H1 (cell line): Measurements from ENCODE around the gene SCAMP2. TPM values are rescaled to one million over a fixed set of nuclear protein-coding genes. Genes with fewer than 3 reads are reported as not detected.

ENCODE experiments used
- BACH1 ChIP-seq: IDR thresholded peaks from 2 replicates; pipeline ENCODE4 v1.6.1; 2012; ENCODE audit warnings: low read length, improper control_type of control experiment
- BCL11A ChIP-seq, 2 experiments: IDR thresholded peaks; one replicate each; pipeline ENCODE4 v1.6.1; 2011; ENCODE audit warnings: low read depth in 2 of 2, low read length in 2 of 2, mild to moderate bottlenecking in 2 of 2
- CBX5 ChIP-seq: fragments of 300-800, 300-1000 bp; sonication (generic); IDR thresholded peaks from 2 replicates; pipeline ENCODE4 v1.7.1; 2016; ENCODE audit warnings: antibody characterized with exemption, low read length, low read depth
- CHD2 ChIP-seq: IDR thresholded peaks from 2 replicates; pipeline ENCODE4 v1.6.1; 2012; ENCODE audit warnings: low read length, improper control_type of control experiment
- CTBP2 ChIP-seq: IDR thresholded peaks from 2 replicates; pipeline ENCODE4 v1.7.0; 2011; ENCODE audit warnings: borderline replicate concordance, mild to moderate bottlenecking, moderate library complexity, mixed read lengths, low read length; ENCODE audit not compliant: insufficient read depth, insufficient read length
- HDAC2 ChIP-seq, 2 experiments: fragments of 300-600 bp in 1 of 2; sonication (generic) in 1 of 2; IDR thresholded peaks; 2 replicates each; pipeline ENCODE4 v1.6.1; 2011 to 2012; ENCODE audit warnings: low read depth in 2 of 2, low read length in 2 of 2, mild to moderate bottlenecking in 2 of 2, moderate library complexity in 2 of 2, borderline replicate concordance in 1 of 2, inconsistent platforms in 1 of 2
- JUN ChIP-seq: IDR thresholded peaks from 2 replicates; pipeline ENCODE4 v1.6.1; 2011; ENCODE audit warnings: low read depth, mild to moderate bottlenecking, improper control_type of control experiment, low read length
- KDM1A ChIP-seq: fragments of 200-600, 300-600 bp; sonication (generic); IDR thresholded peaks from 2 replicates; pipeline ENCODE4 v1.7.1; 2016; ENCODE audit warnings: mild to moderate bottlenecking, low read length, borderline replicate concordance
- NANOG ChIP-seq: IDR thresholded peaks from 2 replicates; pipeline ENCODE4 v1.6.1; 2011; ENCODE audit warnings: low read length, low read depth, mild to moderate bottlenecking, inconsistent platforms; ENCODE audit not compliant: insufficient read depth, poor library complexity, severe bottlenecking
- NRF1 ChIP-seq: IDR thresholded peaks from 2 replicates; pipeline ENCODE4 v1.6.1; 2011; ENCODE audit warnings: mild to moderate bottlenecking, low read depth, low read length, improper control_type of control experiment
- PHF8 ChIP-seq: fragments of 200-600 bp; sonication (generic); conservative IDR thresholded peaks from 2 replicates; pipeline ENCODE4 v1.7.1; 2012; ENCODE audit warnings: low read depth, mild to moderate bottlenecking, inconsistent platforms, low read length, moderate library complexity
- POU5F1 ChIP-seq: IDR thresholded peaks from 2 replicates; pipeline ENCODE4 v1.6.1; 2011; ENCODE audit warnings: low read depth, mild to moderate bottlenecking, low read length, moderate library complexity
- RAD21 ChIP-seq, 2 experiments: IDR thresholded peaks in 1 of 2; conservative IDR thresholded peaks in 1 of 2; 2 replicates each; pipeline ENCODE4 v1.6.1; 2011; ENCODE audit warnings: low read depth in 2 of 2, low read length in 2 of 2, improper control_type of control experiment in 1 of 2, inconsistent platforms in 1 of 2, mild to moderate bottlenecking in 1 of 2, moderate library complexity in 1 of 2
- RBBP5 ChIP-seq: IDR thresholded peaks from 2 replicates; pipeline ENCODE4 v1.7.1; 2012; ENCODE audit warnings: low read depth, mild to moderate bottlenecking, inconsistent platforms, low read length, moderate library complexity, borderline replicate concordance
- RNF2 ChIP-seq: fragments of 200-900, 300-1000 bp; sonication (generic); IDR thresholded peaks from 2 replicates; pipeline ENCODE4 v1.7.1; 2016; ENCODE audit warnings: borderline replicate concordance, low read depth, mild to moderate bottlenecking, antibody characterized with exemption, low read length; ENCODE audit not compliant: poor library complexity, severe bottlenecking; ENCODE audit errors: missing control alignments
- SAP30 ChIP-seq: fragments of 300-600 bp; sonication (generic); IDR thresholded peaks from 2 replicates; pipeline ENCODE4 v1.7.1; 2012; ENCODE audit warnings: low read length, moderate library complexity, mild to moderate bottlenecking, inconsistent platforms; ENCODE audit not compliant: insufficient read depth, insufficient replicate concordance
- SIX5 ChIP-seq: IDR thresholded peaks from 2 replicates; pipeline ENCODE4 v1.6.1; 2011; ENCODE audit warnings: mild to moderate bottlenecking, low read depth, low read length
- SP1 ChIP-seq: IDR thresholded peaks from 2 replicates; pipeline ENCODE4 v1.6.1; 2011; ENCODE audit warnings: low read depth, low read length
- SP2 ChIP-seq: IDR thresholded peaks from 2 replicates; pipeline ENCODE4 v1.6.1; 2012; ENCODE audit warnings: mild to moderate bottlenecking, low read length, inconsistent platforms
- SRF ChIP-seq: IDR thresholded peaks from 2 replicates; pipeline ENCODE4 v1.6.1; 2011; ENCODE audit warnings: mild to moderate bottlenecking, low read depth, low read length, moderate library complexity
- TAF1 ChIP-seq: IDR thresholded peaks from 2 replicates; pipeline ENCODE4 v1.6.1; 2011; ENCODE audit warnings: mild to moderate bottlenecking, low read depth, low read length
- TAF7 ChIP-seq: optimal IDR thresholded peaks from 2 replicates; pipeline ENCODE3; 2011; ENCODE audit warnings: low read depth, mild to moderate bottlenecking, inconsistent platforms, low read length, moderate library complexity, borderline replicate concordance
- TCF12 ChIP-seq: IDR thresholded peaks from 2 replicates; pipeline ENCODE4 v1.6.1; 2011; ENCODE audit warnings: low read depth, mild to moderate bottlenecking, low read length
- TEAD4 ChIP-seq: IDR thresholded peaks from 2 replicates; pipeline ENCODE4 v1.6.1; 2012; ENCODE audit warnings: low read depth, low read length, inconsistent platforms, mixed read lengths
- polyA plus RNA-seq, 7 experiments: library from polyadenylated mRNA; depleted of rRNA in 3 of 7; stranded (reverse) in 5 of 7; unstranded in 2 of 7; fragments of >200 nt in 5 of 7; fragments of 200-250 nt in 2 of 7; gene quantifications; 1 replicate in 5 of 7; 2 replicates in 1 of 7; 4 replicates in 1 of 7; pipeline versions ENCODE4 v1.2.1 to v1.2.3, GENCODE V29; 2011 to 2013; ENCODE audit warnings: missing spikeins in 2 of 7, mixed read lengths in 2 of 7
- total RNA-seq: library from RNA; stranded (reverse); fragmentation: NEBNext Ultra II Directional; extraction: Animal tissue kit (Norgen Biotek cat#: 25700); gene quantifications from 2 replicates; pipeline ENCODE4 v1.2.1, GENCODE V29; 2021

The SCAMP2 gene
- total and polyA plus RNA-seq, 2 of the 8 experiments (the other 6 are each of a cell fraction or from before 2014, with no cell fraction given) = 41.7 to 131 TPM

DNA sequence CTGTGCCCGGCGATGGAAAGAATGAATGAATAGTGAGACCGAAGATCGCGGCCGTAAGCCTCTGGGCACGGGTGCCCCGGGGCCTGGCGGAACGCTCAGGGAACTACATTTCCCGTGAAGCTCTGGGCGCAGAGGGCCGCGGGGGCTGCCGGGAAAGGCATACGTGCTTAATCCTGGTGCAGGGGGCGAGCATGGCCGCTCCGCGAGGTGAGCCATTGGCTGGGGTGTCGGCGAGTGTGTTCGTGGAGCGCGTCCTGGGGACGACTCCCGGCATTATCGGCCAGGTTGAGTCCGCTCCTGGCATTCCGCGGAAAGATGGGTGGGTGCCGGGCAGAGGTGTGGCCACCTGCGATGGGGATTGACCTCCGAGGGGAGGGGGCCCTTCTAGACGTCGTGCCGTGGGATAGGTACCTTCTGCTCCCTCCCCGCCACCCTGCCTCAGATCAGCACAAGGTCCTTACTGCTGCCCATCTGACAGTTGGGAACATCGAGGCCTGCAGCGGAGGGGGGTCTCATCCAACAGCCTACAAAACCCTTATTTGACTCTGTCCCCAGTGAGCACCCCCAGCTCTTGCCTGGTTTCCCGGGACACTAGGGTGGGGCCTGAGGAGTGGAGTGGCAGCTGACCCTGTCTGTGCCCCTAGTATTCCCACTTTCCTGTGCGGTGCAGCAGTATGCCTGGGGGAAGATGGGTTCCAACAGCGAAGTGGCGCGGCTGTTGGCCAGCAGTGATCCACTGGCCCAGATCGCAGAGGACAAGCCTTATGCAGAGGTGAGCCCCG lies 16.9 kb upstream of the SCAMP2 start, which contains the start of gene MPI (continued):
- TF ChIP-seq SRF (no peak), POU5F1 (no peak), RBBP5 (peak; percentile 61; the same call in 1 of the 2 replicates), JUN (no peak), BACH1 (no peak), NANOG (no peak), SIX5 (peak; percentile 87), PHF8 (peak; percentile 99), TAF7 (peak; percentile 54), CBX5 (no peak), TAF1 (peak; percentile 95), TCF12 (no peak), SAP30 (peak; percentile 71), RAD21 (IDR thresholded peaks at IDR 0.05 in 1 of 2, conservative IDR thresholded peaks at IDR 0.05 in 1 of 2; ENCODE audit: low read depth in 2 of 2, low read length in 2 of 2) (no peak), CHD2 (peak; percentile 50; the same call in 1 of the 2 replicates), SP1 (no peak), NRF1 (no peak), RNF2 (no peak), SP2 (no peak), HDAC2 (IDR thresholded peaks at IDR 0.05; ENCODE audit: borderline replicate concordance in 1 of 2, low read depth in 2 of 2, low read length in 2 of 2) (peak in 1 of 2 experiments; percentile 93; a peak in 1 of 4 replicates), CTBP2 (no peak), BCL11A (IDR thresholded peaks at IDR 0.05; ENCODE audit: low read depth in 2 of 2, low read length in 2 of 2) (no peak), KDM1A (peak; percentile 88; the same call in 1 of the 2 replicates), TEAD4 (no peak)
